GM12878 (cell line): ENCODE data around the gene TAS2R10. TPM values are rescaled to one million over a fixed set of nuclear protein-coding genes. Genes with fewer than 3 reads are reported as not detected.
"Not testable (repeated sequence)": the region's sequence is repeated elsewhere in the genome, so short reads cannot be mapped to it uniquely, and the experiment has no call there.

Experiments used
- ATAC-seq: fragments of 200-7000 bp; cut with Tn5 transposase; 3 replicates; pipeline ENCODE4 v1.9.1; 2020; ENCODE audit warnings: mild to moderate bottlenecking, moderate library complexity
- BruUV-seq: library from RNA; stranded (reverse); fragments of 400-500 nt; replicated peaks from 2 replicates; lab custom pipeline; 2021; lab: Mats Ljungman, UMichigan
- CTCF ChIA-PET: fragments of 300-600 bp; sonication (Branson Sonifier 250); formaldehyde crosslinking; extraction: SDS; loops from one replicate; lab custom pipeline; 2021; ENCODE audit warnings: inconsistent platforms; lab: Yijun Ruan, JAX
- POLR2A ChIA-PET: fragments of 350-600 bp; formaldehyde crosslinking; extraction: SDS; loops from one replicate; lab custom pipeline; 2021; ENCODE audit warnings: inconsistent platforms; lab: Charles Lee
- RAD21 ChIA-PET: fragments of 300-600 bp; sonication (Branson Sonifier 250); formaldehyde crosslinking; loops from one replicate; lab custom pipeline; 2023; ENCODE audit warnings: antibody characterized with exemption; ENCODE audit not compliant: unreplicated experiment; lab: Charles Lee
- SMC1A ChIA-PET: fragments of 300-600 bp; sonication (Branson Sonifier 250); formaldehyde crosslinking; loops from one replicate; lab custom pipeline; 2023; ENCODE audit not compliant: unreplicated experiment, uncharacterized antibody; lab: Charles Lee
- DNase-seq: peaks from one replicate; pipeline ENCODE4 v3.0.0-alpha.2; 2011; ENCODE audit warnings: low read depth, low spot score
- FAIRE-seq: peaks from 3 replicates; lab custom pipeline; 2011; peaks lifted over from hg19 to GRCh38; lab: Jason Lieb, UNC
- H2AFZ ChIP-seq: 2 replicates; pipeline ENCODE4 v1.6.0; 2011; ENCODE audit warnings: low read depth, low read length, control low read depth; ENCODE audit not compliant: control insufficient read depth
- H3K27ac ChIP-seq: 2 replicates; pipeline ENCODE4 v1.5.1; 2011; ENCODE audit warnings: control low read depth; ENCODE audit not compliant: control insufficient read depth, insufficient read depth
- H3K27me3 ChIP-seq, 2 experiments: replicated peaks in 1 of 2; 2 replicates each; pipeline versions ENCODE4 v1.6.0 to v1.6.1; 2011; ENCODE audit warnings: low read length in 1 of 2; ENCODE audit not compliant: control insufficient read depth in 2 of 2, insufficient read depth in 2 of 2
- H3K36me3 ChIP-seq, 2 experiments: 2 replicates each; pipeline ENCODE4 v1.5.1; 2011; ENCODE audit warnings: low read length in 1 of 2; ENCODE audit not compliant: control insufficient read depth in 2 of 2, insufficient read depth in 2 of 2
- H3K4me1 ChIP-seq: 2 replicates; pipeline ENCODE4 v1.6.1; 2011; ENCODE audit warnings: mild to moderate bottlenecking, low read length, moderate library complexity, mixed read lengths; ENCODE audit not compliant: control insufficient read depth, insufficient read depth
- H3K4me2 ChIP-seq: 2 replicates; pipeline ENCODE4 v1.6.0; 2011; ENCODE audit warnings: control low read depth; ENCODE audit not compliant: control insufficient read depth, insufficient read depth
- H3K4me3 ChIP-seq: fragments of 200-600 bp; sonication (generic); 2 replicates; pipeline ENCODE4 v1.5.1; 2016
- H3K79me2 ChIP-seq: 2 replicates; pipeline ENCODE4 v1.6.0; 2011; ENCODE audit warnings: low read length; ENCODE audit not compliant: control insufficient read depth, insufficient read depth
- H3K9ac ChIP-seq: 2 replicates; pipeline ENCODE4 v1.8.0; 2011; ENCODE audit warnings: low read length, control low read depth, mixed read lengths; ENCODE audit not compliant: control insufficient read depth, insufficient read depth
- H3K9me3 ChIP-seq: replicated peaks from 3 replicates; pipeline ENCODE4 v1.5.1; 2011; ENCODE audit warnings: mild to moderate bottlenecking, low read length; ENCODE audit not compliant: control insufficient read depth, insufficient read depth
- H4K20me1 ChIP-seq: 2 replicates; pipeline ENCODE4 v1.6.0; 2011; ENCODE audit not compliant: control insufficient read depth, insufficient read depth
- HCFC1 ChIP-seq: fragments of 150-350 bp; IDR thresholded peaks from 2 replicates; pipeline ENCODE4 v1.6.1; 2014; ENCODE audit warnings: low read length
- MYC ChIP-seq: IDR thresholded peaks from 2 replicates; pipeline ENCODE4 v1.6.1; 2011; ENCODE audit warnings: mild to moderate bottlenecking, low read length, moderate library complexity, inconsistent platforms; ENCODE audit not compliant: insufficient read depth, insufficient replicate concordance, insufficient read length, severe bottlenecking
- SIX5 ChIP-seq: IDR thresholded peaks from 2 replicates; pipeline ENCODE4 v1.6.1; 2011; ENCODE audit warnings: mild to moderate bottlenecking, low read depth, low read length, moderate library complexity; ENCODE audit not compliant: severe bottlenecking
- WGBS: methylation state at CpG from one replicate; pipeline ENCODE4 v1.1.6; 2016; ENCODE audit warnings: low lambda C conversion rate; ENCODE audit not compliant: insufficient replicate concordance, insufficient coverage; ENCODE audit errors: missing lambda C conversion rate; 5-methylcytosine and 5-hydroxymethylcytosine counted together
- in situ Hi-C: fragments of 300-500 bp; cut with MboI; formaldehyde crosslinking; loops from 9 replicates; pipeline ENCODE4 v1.14.3; 2018; ENCODE audit warnings: mixed read lengths
- intact Hi-C: fragments of 100-400 bp; cut with micrococcal nuclease; formaldehyde crosslinking; loops from one replicate; pipeline ENCODE4 v1.14.2; 2022; ENCODE audit not compliant: unreplicated experiment
- polyA plus RNA-seq, 11 experiments: library from polyadenylated mRNA; depleted of rRNA in 4 of 11; unstranded in 6 of 11; stranded (reverse) in 5 of 11; fragments of >200 nt; fragmentation: Nextera tagmentation in 4 of 11; fragmentation: Illumina TruSeq in 1 of 11; extraction: Ambion mirVana in 4 of 11; extraction: Trizol in 1 of 11; gene quantifications; 1 replicate in 1 of 11; 2 replicates in 10 of 11; pipeline versions ENCODE4 v1.2.1 to v1.2.3, GENCODE V29; 2011 to 2016; ENCODE audit warnings: inconsistent platforms in 2 of 11, missing spikeins in 2 of 11, low read depth in 1 of 11
- total RNA-seq, 4 experiments: library from RNA; depleted of rRNA in 3 of 4; stranded (reverse); fragments of >200 nt in 3 of 4; fragmentation: Illumina TruSeq in 1 of 4; extraction: Trizol in 1 of 4; gene quantifications; 2 replicates each; pipeline versions ENCODE4 v1.2.1 to v1.2.3, GENCODE V29; 2013 to 2021
- TF ChIP-seq, protein P1 (sequence below): fragments of 450-650 bp; IDR thresholded peaks from 2 replicates; pipeline ENCODE4 v1.6.1; 2017; ENCODE audit warnings: antibody characterized with exemption, mild to moderate bottlenecking, moderate library complexity
- TF ChIP-seq, protein P2 (sequence below): IDR thresholded peaks from 2 replicates; pipeline ENCODE4 v1.6.1; 2011; ENCODE audit warnings: borderline replicate concordance, low read depth, mild to moderate bottlenecking, moderate library complexity, low read length; ENCODE audit not compliant: insufficient read depth, poor library complexity, severe bottlenecking

TAS2R10 gene
- total and polyA plus RNA-seq, 10 of the 15 experiments (the other 5 are each of a cell fraction or from before 2014, with no cell fraction given): 0.11 to 1.4 (median 0.54) TPM; not detected in 1

DNA sequence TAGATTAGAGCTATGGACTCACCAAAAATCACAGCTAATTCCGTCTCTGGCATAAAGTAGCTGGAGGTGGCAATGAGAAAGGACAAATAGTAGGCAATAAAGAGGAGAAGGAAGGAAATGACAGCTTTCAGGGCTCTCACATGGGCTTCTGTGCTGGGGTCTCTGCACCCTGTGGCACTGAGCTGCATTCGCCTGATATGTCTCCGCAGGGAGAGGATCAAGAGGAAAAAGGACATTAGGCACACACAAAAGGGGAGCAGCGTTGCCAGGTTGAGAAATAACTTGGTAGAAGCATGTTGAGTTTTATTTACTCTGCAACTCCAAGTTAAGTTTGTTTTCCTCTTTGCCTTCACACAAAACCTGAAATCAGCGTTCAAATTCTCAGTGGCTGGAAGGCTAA lies 24.4 kb downstream of the TAS2R10 start:
- ChIA-PET CTCF (interaction anchor here (0.6 kb wide), 1 partner anchor 330 kb away, joined by 4 read pairs; no protein-coding TSS in a partner anchor), POLR2A (no interaction called here), RAD21 (no interaction called here), SMC1A (no interaction called here)
- no peak for ATAC-seq
- no peaks in the 10 kb centered on the region for H3K79me2 ChIP-seq
- 22% methylated on average over 5 of the region's 5 CpGs for WGBS
- intact Hi-C loops: no loop called here
- H3K9me3 ChIP-seq: no peaks in the 10 kb centered on the region
- in situ Hi-C loops: no loop called here
- H3K27ac ChIP-seq: no peak overlapping the region
- H4K20me1 ChIP-seq: no peaks in the 10 kb centered on the region
- no peak for DNase-seq
- peaks cover 1 to 3% of the 10 kb centered on the region in 2 experiments; a peak in 2 of 4 replicates for H3K27me3 ChIP-seq
- no peak overlapping the region for H3K9ac ChIP-seq
- H3K36me3 ChIP-seq: no peaks in the 10 kb centered on the region
- H2AFZ ChIP-seq: no peak overlapping the region
- no peak overlapping the region for H3K4me2 ChIP-seq
- FAIRE-seq: no peak
- H3K4me3 ChIP-seq: no peak overlapping the region
- no peak for TF ChIP-seq HCFC1
- H3K4me1 ChIP-seq: no peaks in the 10 kb centered on the region
- no TSS peak for BruUV-seq

DNA sequence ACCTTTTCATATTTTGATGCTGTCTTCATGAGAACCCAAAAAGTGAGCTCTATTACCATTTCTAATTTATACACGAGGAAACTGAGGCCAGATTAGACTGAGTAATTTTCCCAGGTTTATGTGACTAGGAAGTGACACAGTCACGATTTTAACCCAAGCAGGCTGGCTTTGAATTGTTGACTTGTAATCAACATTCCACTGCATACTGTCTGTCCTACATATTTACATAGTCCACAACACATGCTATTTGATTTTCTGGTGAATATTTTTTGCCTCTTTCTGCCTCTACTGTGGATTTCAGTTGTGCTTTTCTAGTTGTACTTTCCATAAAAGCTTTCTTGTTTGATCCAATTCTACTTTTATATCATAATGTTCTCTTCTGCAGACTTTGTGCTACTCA lies 31.9 kb downstream of the TAS2R10 start:
- H2AFZ ChIP-seq: no peak overlapping the region
- ChIA-PET SMC1A (no interaction called here), POLR2A (no interaction called here), CTCF (no interaction called here), RAD21 (no interaction called here)
- no peak overlapping the region for H3K9ac ChIP-seq
- no peaks in the 10 kb centered on the region for H4K20me1 ChIP-seq
- TF ChIP-seq, protein P1, sequence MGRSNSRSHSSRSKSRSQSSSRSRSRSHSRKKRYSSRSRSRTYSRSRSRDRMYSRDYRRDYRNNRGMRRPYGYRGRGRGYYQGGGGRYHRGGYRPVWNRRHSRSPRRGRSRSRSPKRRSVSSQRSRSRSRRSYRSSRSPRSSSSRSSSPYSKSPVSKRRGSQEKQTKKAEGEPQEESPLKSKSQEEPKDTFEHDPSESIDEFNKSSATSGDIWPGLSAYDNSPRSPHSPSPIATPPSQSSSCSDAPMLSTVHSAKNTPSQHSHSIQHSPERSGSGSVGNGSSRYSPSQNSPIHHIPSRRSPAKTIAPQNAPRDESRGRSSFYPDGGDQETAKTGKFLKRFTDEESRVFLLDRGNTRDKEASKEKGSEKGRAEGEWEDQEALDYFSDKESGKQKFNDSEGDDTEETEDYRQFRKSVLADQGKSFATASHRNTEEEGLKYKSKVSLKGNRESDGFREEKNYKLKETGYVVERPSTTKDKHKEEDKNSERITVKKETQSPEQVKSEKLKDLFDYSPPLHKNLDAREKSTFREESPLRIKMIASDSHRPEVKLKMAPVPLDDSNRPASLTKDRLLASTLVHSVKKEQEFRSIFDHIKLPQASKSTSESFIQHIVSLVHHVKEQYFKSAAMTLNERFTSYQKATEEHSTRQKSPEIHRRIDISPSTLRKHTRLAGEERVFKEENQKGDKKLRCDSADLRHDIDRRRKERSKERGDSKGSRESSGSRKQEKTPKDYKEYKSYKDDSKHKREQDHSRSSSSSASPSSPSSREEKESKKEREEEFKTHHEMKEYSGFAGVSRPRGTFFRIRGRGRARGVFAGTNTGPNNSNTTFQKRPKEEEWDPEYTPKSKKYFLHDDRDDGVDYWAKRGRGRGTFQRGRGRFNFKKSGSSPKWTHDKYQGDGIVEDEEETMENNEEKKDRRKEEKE: no peak
- no peak for TF ChIP-seq MYC
- TF ChIP-seq SIX5: no peak
- TF ChIP-seq, protein P2, sequence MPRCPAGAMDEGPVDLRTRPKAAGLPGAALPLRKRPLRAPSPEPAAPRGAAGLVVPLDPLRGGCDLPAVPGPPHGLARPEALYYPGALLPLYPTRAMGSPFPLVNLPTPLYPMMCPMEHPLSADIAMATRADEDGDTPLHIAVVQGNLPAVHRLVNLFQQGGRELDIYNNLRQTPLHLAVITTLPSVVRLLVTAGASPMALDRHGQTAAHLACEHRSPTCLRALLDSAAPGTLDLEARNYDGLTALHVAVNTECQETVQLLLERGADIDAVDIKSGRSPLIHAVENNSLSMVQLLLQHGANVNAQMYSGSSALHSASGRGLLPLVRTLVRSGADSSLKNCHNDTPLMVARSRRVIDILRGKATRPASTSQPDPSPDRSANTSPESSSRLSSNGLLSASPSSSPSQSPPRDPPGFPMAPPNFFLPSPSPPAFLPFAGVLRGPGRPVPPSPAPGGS: no peak
- H3K36me3 ChIP-seq: no peaks in the 10 kb centered on the region
- H3K9me3 ChIP-seq: no peaks in the 10 kb centered on the region
- no peaks in the 10 kb centered on the region for H3K4me1 ChIP-seq
- no peak for DNase-seq
- H3K27me3 ChIP-seq: peaks cover 0 to 1% of the 10 kb centered on the region in 2 experiments; a peak in 1 of 4 replicates
- no peak overlapping the region for H3K4me3 ChIP-seq
- 15% methylated on average over 2 of the region's 2 CpGs for WGBS
- no peak for FAIRE-seq
- in situ Hi-C loops: no loop called here
- no peak for ATAC-seq
- no peaks in the 10 kb centered on the region for H3K79me2 ChIP-seq
- H3K27ac ChIP-seq: no peak overlapping the region
- BruUV-seq: no TSS peak
- intact Hi-C loops: no loop called here
- H3K4me2 ChIP-seq: no peak overlapping the region

DNA sequence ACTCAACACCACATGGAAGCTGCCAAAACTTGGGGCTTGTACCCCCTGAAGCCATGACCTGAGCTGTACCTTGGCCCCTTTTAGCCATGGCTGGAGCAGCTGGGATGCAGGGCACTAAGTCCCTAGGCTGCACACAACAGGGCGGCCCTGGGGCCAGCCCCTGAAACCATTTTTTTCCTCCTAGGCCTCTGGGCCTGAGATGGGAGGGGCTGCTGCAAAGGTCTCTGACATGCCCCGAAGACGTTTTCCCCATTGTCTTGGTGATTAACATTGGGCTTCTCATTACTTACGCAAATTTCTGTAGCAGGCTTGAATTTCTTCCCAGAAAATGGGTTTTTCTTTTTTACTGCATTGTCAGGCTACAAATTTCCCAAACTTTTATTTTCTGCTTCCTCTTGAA lies 34.4 kb downstream of the TAS2R10 start:
- RAD21 ChIA-PET, DNase-seq, H3K79me2 ChIP-seq, in situ Hi-C loops, H3K4me3 ChIP-seq, SMC1A ChIA-PET, FAIRE-seq, H3K9ac ChIP-seq, H2AFZ ChIP-seq, H3K36me3 ChIP-seq, H3K4me2 ChIP-seq, POLR2A ChIA-PET, H3K4me1 ChIP-seq, BruUV-seq, CTCF ChIA-PET, H3K27me3 ChIP-seq, H3K27ac ChIP-seq, H3K9me3 ChIP-seq, ATAC-seq, H4K20me1 ChIP-seq, intact Hi-C loops: not testable (repeated sequence)
- WGBS: 50% methylated on average over 4 of the region's 4 CpGs
